ENCODE measurements around the gene RBM19. TPM values are rescaled to one million over a fixed set of nuclear protein-coding genes. Genes with fewer than 3 reads are reported as not detected.

Gene RBM19
- total RNA-seq, 2 donors from 2014 or later: 39.9 to 54.3 TPM

GRCh38 chr12:113870035-113870434 is 96.1 kb downstream of the RBM19 start:
- ATAC-seq (ENCODE audit: insufficient number of reproducible peaks, low FRiP score, low read depth) (no peak), DNase-seq (ENCODE audit: low spot score) (no peak)
- no peaks in the 10 kb centered on the region for H3K9me3 ChIP-seq
- no peaks in the 10 kb centered on the region for H3K27me3 ChIP-seq (replicated peaks; ENCODE audit: insufficient read depth)
- H3K4me3 ChIP-seq: no peak overlapping the region
- H3K4me1 ChIP-seq (ENCODE audit: control insufficient read depth in 1 of 2, low read depth in 2 of 2): no peaks in the 10 kb centered on the region
- no peak for TF ChIP-seq CTCF (IDR thresholded peaks at IDR 0.05)
- no peaks in the 10 kb centered on the region for H3K36me3 ChIP-seq
- no peak overlapping the region for H3K27ac ChIP-seq

- Histone ChIP-seq H3K36me3 (no peaks in the 10 kb centered on the region), H3K9me3 (no peaks in the 10 kb centered on the region), H3K4me3 (no peak overlapping the region), H3K27ac (no peak overlapping the region), H3K4me1 (ENCODE audit: control insufficient read depth in 1 of 2, low read depth in 2 of 2) (no peaks in the 10 kb centered on the region), H3K27me3 (replicated peaks; ENCODE audit: insufficient read depth) (no peaks in the 10 kb centered on the region)
- ATAC-seq (ENCODE audit: insufficient number of reproducible peaks, low FRiP score, low read depth) (no peak), DNase-seq (ENCODE audit: low spot score) (no peak)
- TF ChIP-seq CTCF (IDR thresholded peaks at IDR 0.05): no peak
These were observed 97.8 kb downstream of the RBM19 start for GRCh38 chr12:113868365-113868764.

GRCh38 chr12:113867258-113867657 is 98.9 kb downstream of the RBM19 start:
- Histone ChIP-seq H3K27ac (no peak overlapping the region), H3K36me3 (no peaks in the 10 kb centered on the region), H3K27me3 (replicated peaks; ENCODE audit: insufficient read depth) (no peaks in the 10 kb centered on the region), H3K4me1 (ENCODE audit: control insufficient read depth in 1 of 2, low read depth in 2 of 2) (no peaks in the 10 kb centered on the region), H3K9me3 (no peaks in the 10 kb centered on the region), H3K4me3 (no peak overlapping the region)
- no peak for DNase-seq (ENCODE audit: low spot score)
- no peak for TF ChIP-seq CTCF (IDR thresholded peaks at IDR 0.05)
- no peak for ATAC-seq (ENCODE audit: insufficient number of reproducible peaks, low FRiP score, low read depth)

- no peak for ATAC-seq (ENCODE audit: insufficient number of reproducible peaks, low FRiP score, low read depth)
- no peak for DNase-seq (ENCODE audit: low spot score)
- no peak overlapping the region for H3K27ac ChIP-seq
- no peaks in the 10 kb centered on the region for H3K4me1 ChIP-seq (ENCODE audit: control insufficient read depth in 1 of 2, low read depth in 2 of 2)
- no peak for TF ChIP-seq CTCF (IDR thresholded peaks at IDR 0.05)
- peaks cover 4% of the 10 kb centered on the region for H3K36me3 ChIP-seq
- no peaks in the 10 kb centered on the region for H3K27me3 ChIP-seq (replicated peaks; ENCODE audit: insufficient read depth)
- H3K4me3 ChIP-seq: no peak overlapping the region
- H3K9me3 ChIP-seq: no peaks in the 10 kb centered on the region
These were observed 99.6 kb downstream of the RBM19 start for GRCh38 chr12:113866496-113866895.

DNA sequence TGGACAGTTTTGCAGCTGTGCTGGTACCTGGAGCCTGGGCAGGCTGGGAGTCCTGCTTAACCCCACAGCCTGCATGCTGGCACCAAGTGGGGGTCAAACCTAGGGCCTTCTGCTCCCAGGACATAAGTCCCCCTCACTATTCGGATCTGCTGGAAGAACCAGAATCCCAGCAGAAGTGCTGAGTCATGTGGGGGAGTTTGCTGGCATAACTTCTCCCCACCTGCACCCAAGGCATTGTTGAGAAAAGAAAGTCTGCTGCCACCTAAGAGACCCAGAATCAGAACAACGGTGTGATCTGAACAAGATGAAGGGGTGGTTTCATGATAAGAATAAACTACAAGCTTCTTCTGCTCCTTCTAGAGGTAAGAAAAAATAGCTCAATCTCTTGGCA is 102.7 kb downstream of the RBM19 start:
- H3K27me3 ChIP-seq (replicated peaks; ENCODE audit: insufficient read depth): no peaks in the 10 kb centered on the region
- H3K4me3 ChIP-seq: no peak overlapping the region
- no peaks in the 10 kb centered on the region for H3K9me3 ChIP-seq
- ATAC-seq (ENCODE audit: insufficient number of reproducible peaks, low FRiP score, low read depth) (no peak), DNase-seq (ENCODE audit: low spot score) (no peak)
- H3K4me1 ChIP-seq (ENCODE audit: control insufficient read depth in 1 of 2, low read depth in 2 of 2): no peaks in the 10 kb centered on the region
- H3K27ac ChIP-seq: no peak overlapping the region
- peaks cover 5% of the 10 kb centered on the region for H3K36me3 ChIP-seq
- TF ChIP-seq CTCF (IDR thresholded peaks at IDR 0.05): no peak
